Large intestine (tissue), 3 donors: ENCODE data around the gene C5AR1. TPM values are rescaled to one million over a fixed set of nuclear protein-coding genes. Genes with fewer than 3 reads are reported as not detected.
"Not testable (repeated sequence)": the region's sequence is repeated elsewhere in the genome, so short reads cannot be mapped to it uniquely, and the experiment has no call there.

Experiments
- DNase-seq, 2 donors: peaks; one replicate each; pipeline versions ENCODE4 v3.0.0 to v3.0.0-alpha.2; 2013
- H3K27ac ChIP-seq: one replicate; pipeline ENCODE4 v1.5.1; 2013; ENCODE audit warnings: low read length
- H3K27me3 ChIP-seq: 2 replicates; pipeline ENCODE4 v1.6.1; 2013; ENCODE audit warnings: low read length; ENCODE audit not compliant: control insufficient read depth, insufficient read depth
- H3K36me3 ChIP-seq: 2 replicates; pipeline ENCODE4 v1.6.1; 2013; ENCODE audit warnings: low read length; ENCODE audit not compliant: control insufficient read depth, insufficient read depth
- H3K4me1 ChIP-seq: one replicate; pipeline ENCODE4 v1.6.1; 2013; ENCODE audit warnings: low read length; ENCODE audit not compliant: control insufficient read depth, insufficient read depth
- H3K4me3 ChIP-seq: one replicate; pipeline ENCODE4 v1.5.1; 2013; ENCODE audit warnings: low read length
- H3K9me3 ChIP-seq: one replicate; pipeline ENCODE4 v1.6.1; 2013; ENCODE audit warnings: mild to moderate bottlenecking, low read depth, low read length, moderate library complexity; ENCODE audit not compliant: control insufficient read depth
- WGBS: methylation state at CpG from one replicate; pipeline ENCODE4 v1.1.5; 2013; ENCODE audit warnings: low lambda C conversion rate; ENCODE audit not compliant: insufficient coverage; 5-methylcytosine and 5-hydroxymethylcytosine counted together
- polyA plus RNA-seq: library from polyadenylated mRNA; unstranded; fragments of 120-200 nt; gene quantifications from one replicate; pipeline ENCODE4 v1.2.1, GENCODE V29; 2013

C5AR1 gene
- polyA plus RNA-seq, 1 donor: 2.0 TPM

DNA sequence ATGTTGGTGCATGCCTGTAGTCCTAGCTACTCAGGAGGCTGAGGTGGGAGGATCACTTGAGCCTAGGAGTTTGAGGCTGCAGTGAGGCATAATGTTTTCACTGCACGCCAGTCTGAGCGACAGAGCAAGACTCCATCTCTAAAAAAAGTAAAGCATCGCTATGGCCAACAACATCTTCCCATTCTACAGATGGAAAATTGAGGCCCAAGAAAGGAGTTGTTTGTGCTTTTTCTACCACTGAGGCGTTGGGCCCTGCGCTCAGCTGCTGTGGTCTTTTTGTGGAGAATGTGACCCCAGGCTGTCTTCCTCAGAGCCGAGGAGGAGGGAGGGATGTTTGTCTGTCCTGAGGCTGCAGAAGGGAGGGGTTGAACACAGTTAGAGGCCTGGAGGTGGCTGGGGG lies 21.8 kb downstream of the C5AR1 start:
- no peaks in the 10 kb centered on the region for H3K4me1 ChIP-seq
- H3K27ac ChIP-seq: no peak overlapping the region
- no peaks in the 10 kb centered on the region for H3K27me3 ChIP-seq
- no CpG with 5 or more reads among the region's 6 CpGs for WGBS
- DNase-seq: no peak
- no peaks in the 10 kb centered on the region for H3K36me3 ChIP-seq
- no peaks in the 10 kb centered on the region for H3K9me3 ChIP-seq
- no peak overlapping the region for H3K4me3 ChIP-seq

DNA sequence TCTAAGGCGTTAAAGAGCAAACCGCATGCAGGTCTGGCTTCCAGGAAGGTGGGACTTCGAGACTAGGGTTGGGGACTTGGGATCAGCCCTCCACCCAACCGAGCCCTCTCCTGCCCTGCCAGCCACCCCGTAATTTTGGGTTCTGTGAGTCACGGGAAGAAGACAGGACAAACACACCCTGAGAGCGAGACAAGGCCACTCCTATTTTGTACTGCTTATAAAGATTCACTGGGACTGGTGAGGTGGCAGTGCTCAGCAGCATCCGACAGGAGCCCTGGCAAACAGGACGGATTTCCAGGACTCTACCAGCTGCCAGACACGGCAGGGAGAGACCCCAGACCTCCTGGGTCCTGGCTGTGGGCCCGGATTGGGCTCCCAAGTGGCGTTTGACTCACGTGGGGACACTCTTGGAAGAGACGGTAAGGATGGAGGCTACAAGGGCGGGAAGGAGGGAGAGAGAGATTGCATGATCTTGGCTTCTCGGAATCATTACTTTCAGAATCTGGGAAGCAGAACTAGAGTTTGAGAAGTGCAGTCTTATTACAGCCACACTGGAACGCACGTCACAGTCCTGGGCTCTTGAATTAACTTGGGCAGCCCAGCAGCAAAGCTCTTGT lies 22.4 kb downstream of the C5AR1 start, which contains the start of gene C5AR2:
TSS of gene C5AR2 (plus strand) at position 245 of the 617 bp plus-strand sequence. CDS start 8,625 bp downstream, outside the sequence.
- H3K27me3 ChIP-seq: no peaks in the 10 kb centered on the region
- no peak within 1 kb of the TSS for H3K4me3 ChIP-seq
- no peak within 1 kb of the TSS for H3K27ac ChIP-seq
- no peaks in the 10 kb centered on the region for H3K9me3 ChIP-seq
- no CpG with 5 or more reads among the region's 18 CpGs for WGBS
- H3K4me1 ChIP-seq: no peaks in the 10 kb centered on the region
- H3K36me3 ChIP-seq: no peaks in the 10 kb centered on the region
- DNase-seq: peak in 1 of 2 donors; percentile 12

DNA sequence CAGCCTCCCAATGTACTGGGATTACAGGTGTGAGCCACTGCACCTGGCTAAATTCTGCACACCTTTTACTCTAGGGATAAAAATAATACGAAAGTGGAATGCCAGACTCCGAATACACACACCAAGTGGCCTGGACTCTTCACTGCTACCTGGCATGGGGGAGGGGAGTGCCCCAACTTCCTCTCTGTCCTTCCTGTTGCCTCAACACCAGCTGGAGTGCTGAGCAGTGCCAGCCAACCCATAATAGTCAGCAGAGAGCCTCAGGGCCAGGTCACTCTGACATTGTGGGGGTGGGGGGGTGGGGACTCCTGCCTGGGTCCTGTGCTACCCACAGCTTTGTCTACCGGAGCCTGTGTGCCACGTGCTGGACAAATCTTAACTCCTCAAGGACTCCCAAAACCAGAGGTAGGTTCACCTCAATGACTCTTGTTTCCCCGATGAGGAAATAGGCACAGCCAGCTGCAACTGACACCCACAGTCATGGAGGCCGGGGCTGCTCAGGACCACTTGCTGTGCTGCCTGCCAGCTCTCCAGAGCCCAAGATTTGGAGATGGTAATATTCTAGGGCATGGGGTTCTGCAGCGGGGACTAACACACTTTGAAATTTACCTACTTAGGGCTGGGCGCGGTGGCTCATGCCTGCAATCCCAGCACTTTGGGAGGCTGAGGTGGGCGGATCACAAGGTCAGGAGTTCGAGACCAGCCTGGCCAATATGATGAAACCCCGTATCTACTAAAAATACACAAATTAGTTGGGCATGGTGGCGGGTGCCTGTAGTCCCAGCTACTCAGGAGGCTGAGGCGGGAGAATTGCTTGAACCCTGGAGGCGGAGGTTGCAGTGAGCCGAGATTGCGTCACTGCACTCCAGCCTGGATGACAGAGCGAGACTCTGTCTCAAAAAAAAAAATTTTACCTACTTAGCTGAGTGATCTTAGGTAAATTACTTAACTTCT lies 27.4 kb downstream of the C5AR1 start:
- H3K36me3 ChIP-seq, DNase-seq, H3K27me3 ChIP-seq, H3K27ac ChIP-seq, H3K9me3 ChIP-seq, H3K4me3 ChIP-seq, H3K4me1 ChIP-seq: not testable (repeated sequence)
- no CpG with 5 or more reads among the region's 18 CpGs for whole genome bisulfite sequencing

DNA sequence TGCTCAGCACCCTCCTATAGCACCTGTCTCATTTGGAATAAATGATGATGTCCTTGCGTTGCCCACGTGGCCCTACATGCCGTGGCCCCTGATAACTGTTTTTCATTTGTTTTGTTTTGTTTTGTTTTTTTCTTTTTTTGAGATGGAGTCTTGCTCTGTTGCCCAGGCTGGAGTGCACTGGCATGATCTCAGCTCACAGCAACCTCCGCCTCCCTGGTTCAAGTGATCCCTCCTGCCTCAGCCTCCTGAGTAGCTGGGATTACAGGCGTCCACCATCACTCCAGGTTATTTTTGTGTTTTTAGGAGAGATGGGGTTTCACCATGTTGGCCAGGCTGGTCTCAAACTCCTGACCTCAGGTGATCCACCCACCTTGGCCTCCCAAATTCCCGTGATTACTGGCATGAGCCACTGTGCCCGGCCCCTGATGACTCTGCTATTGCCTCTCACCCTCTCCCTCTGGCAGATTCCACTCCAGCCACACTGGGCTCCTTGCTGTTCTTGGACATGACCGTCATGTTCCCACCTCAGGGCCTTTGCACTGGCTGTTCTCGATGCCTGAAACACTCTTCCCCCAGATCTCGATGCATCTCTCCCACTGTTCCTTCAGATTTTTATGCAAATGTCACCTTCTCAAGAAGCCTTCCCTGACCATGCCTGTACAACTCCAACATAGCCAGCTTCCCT lies 29.7 kb downstream of the C5AR1 start:
- H3K9me3 ChIP-seq: peaks cover 7% of the 10 kb centered on the region
- no peak for DNase-seq
- H3K27ac ChIP-seq: no peak overlapping the region
- H3K4me1 ChIP-seq: no peaks in the 10 kb centered on the region
- H3K36me3 ChIP-seq: no peaks in the 10 kb centered on the region
- H3K27me3 ChIP-seq: no peaks in the 10 kb centered on the region
- 100% methylated on average over 2 of the region's 10 CpGs for WGBS
- H3K4me3 ChIP-seq: no peak overlapping the region

DNA sequence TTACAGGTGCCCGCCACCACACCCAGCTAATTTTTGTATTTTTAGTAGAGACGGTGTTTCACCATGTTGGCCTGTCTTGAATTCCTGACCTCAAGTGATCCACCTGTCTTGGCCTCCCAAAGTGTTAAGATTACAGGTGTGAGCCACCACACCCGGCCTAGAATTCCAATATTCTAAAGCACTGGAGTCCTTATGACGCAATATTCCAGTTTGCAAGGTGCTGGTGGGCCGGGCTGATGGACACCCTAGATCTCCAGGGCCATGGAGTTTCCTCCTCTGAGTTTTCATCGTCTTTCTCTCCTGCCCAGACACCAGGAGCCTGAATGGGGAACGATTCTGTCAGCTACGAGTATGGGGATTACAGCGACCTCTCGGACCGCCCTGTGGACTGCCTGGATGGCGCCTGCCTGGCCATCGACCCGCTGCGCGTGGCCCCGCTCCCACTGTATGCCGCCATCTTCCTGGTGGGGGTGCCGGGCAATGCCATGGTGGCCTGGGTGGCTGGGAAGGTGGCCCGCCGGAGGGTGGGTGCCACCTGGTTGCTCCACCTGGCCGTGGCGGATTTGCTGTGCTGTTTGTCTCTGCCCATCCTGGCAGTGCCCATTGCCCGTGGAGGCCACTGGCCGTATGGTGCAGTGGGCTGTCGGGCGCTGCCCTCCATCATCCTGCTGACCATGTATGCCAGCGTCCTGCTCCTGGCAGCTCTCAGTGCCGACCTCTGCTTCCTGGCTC lies 31.0 kb downstream of the C5AR1 start:
- peaks cover 7% of the 10 kb centered on the region for H3K9me3 ChIP-seq
- no peak overlapping the region for H3K4me3 ChIP-seq
- no CpG with 5 or more reads among the region's 29 CpGs for WGBS
- H3K36me3 ChIP-seq: no peaks in the 10 kb centered on the region
- H3K4me1 ChIP-seq: no peaks in the 10 kb centered on the region
- DNase-seq: no peak
- H3K27me3 ChIP-seq: no peaks in the 10 kb centered on the region
- H3K27ac ChIP-seq: no peak overlapping the region

DNA sequence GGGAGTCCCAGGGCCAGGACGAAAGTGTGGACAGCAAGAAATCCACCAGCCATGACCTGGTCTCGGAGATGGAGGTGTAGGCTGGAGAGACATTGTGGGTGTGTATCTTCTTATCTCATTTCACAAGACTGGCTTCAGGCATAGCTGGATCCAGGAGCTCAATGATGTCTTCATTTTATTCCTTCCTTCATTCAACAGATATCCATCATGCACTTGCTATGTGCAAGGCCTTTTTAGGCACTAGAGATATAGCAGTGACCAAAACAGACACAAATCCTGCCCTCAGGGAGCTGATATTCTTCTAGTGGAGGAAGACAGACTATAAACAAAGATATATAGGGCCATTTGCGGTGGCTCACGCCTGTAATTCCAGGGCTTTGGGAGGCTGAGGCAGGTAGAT lies 32.1 kb downstream of the C5AR1 start:
- Histone ChIP-seq H3K9me3 (peaks cover 7% of the 10 kb centered on the region), H3K27me3 (no peaks in the 10 kb centered on the region), H3K4me1 (no peaks in the 10 kb centered on the region), H3K27ac (no peak overlapping the region), H3K4me3 (no peak overlapping the region), H3K36me3 (no peaks in the 10 kb centered on the region)
- WGBS: no CpG with 5 or more reads among the region's 4 CpGs
- DNase-seq: no peak

DNA sequence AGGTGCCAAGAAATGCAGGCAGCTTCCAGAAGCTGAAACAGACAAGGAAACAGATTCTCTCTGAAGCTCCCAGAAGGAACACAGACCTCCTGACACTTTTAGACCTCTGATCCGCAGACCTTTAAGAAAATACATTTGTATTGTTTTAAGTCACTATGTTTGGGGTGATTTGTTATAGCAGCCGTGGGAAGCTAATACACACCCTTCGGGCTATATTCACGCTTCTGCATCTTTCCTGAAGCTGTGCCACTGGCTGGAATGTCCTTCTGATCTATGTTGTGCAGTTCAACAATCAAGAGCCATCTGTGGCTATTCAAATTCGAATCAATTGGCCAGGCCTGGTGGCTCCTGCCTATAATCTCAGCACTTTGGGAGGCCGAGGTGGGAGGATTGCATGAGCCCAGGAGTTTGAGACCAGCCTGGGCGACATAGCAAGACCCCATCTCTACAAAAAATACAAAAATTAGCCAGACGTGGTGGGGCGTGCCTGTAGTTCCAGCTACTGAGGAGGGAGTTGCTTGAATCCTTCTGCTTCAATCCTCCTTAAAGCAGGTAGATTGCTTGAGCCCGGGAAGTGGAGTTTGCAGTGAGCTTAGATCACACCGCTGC lies 33.6 kb downstream of the C5AR1 start:
- no peak for DNase-seq
- WGBS: 80% methylated on average over 1 of the region's 11 CpGs
- Histone ChIP-seq H3K9me3 (peaks cover 7% of the 10 kb centered on the region), H3K4me1 (no peaks in the 10 kb centered on the region), H3K27ac (no peak overlapping the region), H3K36me3 (no peaks in the 10 kb centered on the region), H3K27me3 (no peaks in the 10 kb centered on the region), H3K4me3 (no peak overlapping the region)

DNA sequence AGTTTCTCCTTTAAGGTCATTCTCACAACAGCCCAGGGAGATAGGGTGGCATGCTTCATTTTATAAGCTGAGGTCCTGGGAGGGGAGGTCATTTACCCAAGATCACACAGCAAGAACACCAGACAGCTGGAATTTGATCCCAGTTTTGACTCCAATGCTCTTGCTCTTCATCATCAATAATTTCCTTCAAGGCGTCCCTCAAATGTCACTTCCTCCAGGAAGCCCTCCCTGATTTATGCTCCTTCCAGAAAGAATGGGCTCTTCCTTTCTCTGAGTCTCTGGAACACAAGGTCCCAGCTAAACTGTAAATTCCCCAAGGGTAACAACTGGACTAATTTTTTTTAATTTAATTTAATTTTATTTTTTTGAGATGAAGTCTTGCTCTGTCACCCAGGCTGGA lies 34.8 kb downstream of the C5AR1 start:
- no peaks in the 10 kb centered on the region for H3K27me3 ChIP-seq
- H3K36me3 ChIP-seq: no peaks in the 10 kb centered on the region
- H3K9me3 ChIP-seq: peaks cover 7% of the 10 kb centered on the region
- no peak overlapping the region for H3K27ac ChIP-seq
- H3K4me3 ChIP-seq: no peak overlapping the region
- DNase-seq: no peak
- peaks cover 3% of the 10 kb centered on the region for H3K4me1 ChIP-seq
- no CpG with 5 or more reads among the region's 1 CpG for WGBS

DNA sequence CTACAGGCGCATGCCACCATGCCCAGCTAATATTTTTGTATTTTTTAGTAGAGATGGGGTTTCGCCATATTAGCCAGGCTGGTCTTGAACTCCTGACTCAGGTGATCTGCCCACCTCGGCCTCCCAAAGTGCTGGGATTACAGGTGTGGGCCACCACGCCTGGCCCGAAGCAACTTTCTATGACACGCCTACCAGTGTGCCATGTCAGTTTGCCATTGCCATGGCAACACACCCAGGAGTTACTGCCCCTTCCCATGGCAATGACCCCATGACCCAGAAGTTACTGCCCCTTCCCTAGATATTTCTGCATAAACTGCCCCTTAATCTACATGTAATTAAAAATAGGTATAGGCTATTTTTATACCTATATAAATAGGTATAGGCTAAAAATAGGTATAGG lies 36.4 kb downstream of the C5AR1 start:
- H3K4me1 ChIP-seq, H3K27me3 ChIP-seq, H3K4me3 ChIP-seq, H3K36me3 ChIP-seq, DNase-seq, H3K27ac ChIP-seq, H3K9me3 ChIP-seq: not testable (repeated sequence)
- no CpG with 5 or more reads among the region's 6 CpGs for WGBS
